Tibial nerve (tissue), 4 donors: ENCODE data around the gene SENP1. TPM values are rescaled to one million over a fixed set of nuclear protein-coding genes. Genes with fewer than 3 reads are reported as not detected.

ENCODE experiments used
- DNase-seq, 2 donors: peaks; one replicate each; pipeline ENCODE4 v3.0.0-alpha.2; 2019; ENCODE audit warnings: low spot score in 2 of 2
- H3K27ac ChIP-seq, 4 donors: fragments of 200-600 bp; sonication (generic) in 3 of 4; one replicate each; pipeline ENCODE4 v1.5.1; 2017 to 2019; ENCODE audit warnings: mild to moderate bottlenecking in 1 of 4
- H3K27me3 ChIP-seq, 2 donors: fragments of 200-600 bp; sonication (generic) in 1 of 2; one replicate each; pipeline versions ENCODE4 v1.5.1 to v1.6.0; 2017 to 2019
- H3K36me3 ChIP-seq, 3 donors: fragments of 200-600 bp; sonication (generic); one replicate each; pipeline ENCODE4 v1.5.1; 2018 to 2019
- H3K4me1 ChIP-seq, 4 donors: fragments of 200-600 bp; sonication (generic) in 3 of 4; one replicate each; pipeline ENCODE4 v1.5.1; 2017 to 2019
- H3K4me3 ChIP-seq, 4 donors: fragments of 200-600 bp; sonication (generic) in 3 of 4; one replicate each; pipeline ENCODE4 v1.5.1; 2017 to 2019; ENCODE audit warnings: mild to moderate bottlenecking in 1 of 4, moderate library complexity in 1 of 4
- H3K9me3 ChIP-seq, 4 donors: fragments of 200-600 bp; sonication (generic) in 3 of 4; one replicate each; pipeline ENCODE4 v1.5.1; 2017 to 2019
- EP300 ChIP-seq, 2 donors: sonication (generic); formaldehyde crosslinking; IDR thresholded peaks; one replicate each; pipeline ENCODE4 v1.6.1; 2017; ENCODE audit warnings: antibody characterized with exemption in 2 of 2, mild to moderate bottlenecking in 1 of 2
- POLR2A ChIP-seq, 2 donors: fragments of 450-650 bp; IDR thresholded peaks; one replicate each; pipeline ENCODE4 v1.6.1; 2017; ENCODE audit warnings: antibody characterized with exemption in 2 of 2, mild to moderate bottlenecking in 2 of 2, moderate library complexity in 2 of 2
- WGBS, 2 donors: methylation state at CpG; one replicate each; pipeline ENCODE4 v1.1.5; 2018; 5-methylcytosine and 5-hydroxymethylcytosine counted together
- total RNA-seq, 4 donors: library from RNA; depleted of rRNA; stranded (reverse); fragments of >200 nt; gene quantifications; one replicate each; pipeline ENCODE4 v1.1.0, GENCODE V29; 2016
- TF ChIP-seq, protein P1 (sequence below), 5 experiments: fragments of 200-600 bp in 3 of 5; fragments of 450-650 bp in 2 of 5; sonication (generic) in 3 of 5; IDR thresholded peaks; one replicate each; pipeline ENCODE4 v1.5.1; 2016 to 2019; ENCODE audit warnings: antibody characterized with exemption in 5 of 5, mild to moderate bottlenecking in 3 of 5, moderate library complexity in 2 of 5

Gene SENP1
- total RNA-seq, 4 donors from 2014 or later, result 14.7 to 40.0 (median 21.1) TPM

DNA sequence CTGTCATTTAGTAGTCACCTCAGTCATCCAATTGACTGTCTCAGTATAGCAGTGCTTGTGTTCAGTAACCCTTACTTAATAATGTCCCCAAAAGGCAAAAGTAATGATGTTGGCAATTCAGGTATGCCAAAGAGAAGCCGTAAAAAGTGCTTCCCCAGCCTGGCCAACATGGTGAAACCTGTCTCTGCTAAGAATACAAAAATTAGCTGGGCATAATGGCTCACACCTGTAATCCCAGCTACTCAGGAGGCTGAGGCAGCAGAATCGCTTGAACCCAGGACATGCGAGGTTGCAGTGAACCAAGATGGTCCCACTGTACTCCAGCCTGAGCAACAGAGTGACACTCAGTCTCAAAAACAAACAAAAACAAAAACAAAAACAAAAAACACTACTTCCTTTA lies 33.6 kb downstream of the SENP1 start:
- no peak overlapping the region for H3K4me3 ChIP-seq
- WGBS, 2 donors, result 92 to 99% methylated on average over 3 of the region's 3 CpGs
- TF ChIP-seq EP300 (IDR thresholded peaks at IDR 0.05) (no peak), POLR2A (IDR thresholded peaks at IDR 0.05) (no peak)
- TF ChIP-seq, protein P1, sequence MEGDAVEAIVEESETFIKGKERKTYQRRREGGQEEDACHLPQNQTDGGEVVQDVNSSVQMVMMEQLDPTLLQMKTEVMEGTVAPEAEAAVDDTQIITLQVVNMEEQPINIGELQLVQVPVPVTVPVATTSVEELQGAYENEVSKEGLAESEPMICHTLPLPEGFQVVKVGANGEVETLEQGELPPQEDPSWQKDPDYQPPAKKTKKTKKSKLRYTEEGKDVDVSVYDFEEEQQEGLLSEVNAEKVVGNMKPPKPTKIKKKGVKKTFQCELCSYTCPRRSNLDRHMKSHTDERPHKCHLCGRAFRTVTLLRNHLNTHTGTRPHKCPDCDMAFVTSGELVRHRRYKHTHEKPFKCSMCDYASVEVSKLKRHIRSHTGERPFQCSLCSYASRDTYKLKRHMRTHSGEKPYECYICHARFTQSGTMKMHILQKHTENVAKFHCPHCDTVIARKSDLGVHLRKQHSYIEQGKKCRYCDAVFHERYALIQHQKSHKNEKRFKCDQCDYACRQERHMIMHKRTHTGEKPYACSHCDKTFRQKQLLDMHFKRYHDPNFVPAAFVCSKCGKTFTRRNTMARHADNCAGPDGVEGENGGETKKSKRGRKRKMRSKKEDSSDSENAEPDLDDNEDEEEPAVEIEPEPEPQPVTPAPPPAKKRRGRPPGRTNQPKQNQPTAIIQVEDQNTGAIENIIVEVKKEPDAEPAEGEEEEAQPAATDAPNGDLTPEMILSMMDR (IDR thresholded peaks at IDR 0.05), result no peak
- H3K27me3 ChIP-seq, result no peaks in the 10 kb centered on the region
- peaks cover 4 to 79% (median 4%) of the 10 kb centered on the region in 3 donors for H3K36me3 ChIP-seq
- no peak for DNase-seq
- H3K4me1 ChIP-seq, result no peaks in the 10 kb centered on the region
- H3K9me3 ChIP-seq, result no peaks in the 10 kb centered on the region
- no peak overlapping the region for H3K27ac ChIP-seq

GRCh38 chr12:48071808-48072207 lies 34.1 kb downstream of the SENP1 start:
- peaks cover 4 to 84% (median 4%) of the 10 kb centered on the region in 3 donors for H3K36me3 ChIP-seq
- no peak for DNase-seq
- no peak overlapping the region for H3K4me3 ChIP-seq
- TF ChIP-seq, protein P1 (IDR thresholded peaks at IDR 0.05), result no peak
- no peak for TF ChIP-seq EP300 (IDR thresholded peaks at IDR 0.05)
- no peak for TF ChIP-seq POLR2A (IDR thresholded peaks at IDR 0.05)
- H3K9me3 ChIP-seq, result no peaks in the 10 kb centered on the region
- H3K4me1 ChIP-seq, result no peaks in the 10 kb centered on the region
- no peaks in the 10 kb centered on the region for H3K27me3 ChIP-seq
- 92 to 95% methylated on average over 2 of the region's 2 CpGs for WGBS, 2 donors
- H3K27ac ChIP-seq, result no peak overlapping the region

DNA sequence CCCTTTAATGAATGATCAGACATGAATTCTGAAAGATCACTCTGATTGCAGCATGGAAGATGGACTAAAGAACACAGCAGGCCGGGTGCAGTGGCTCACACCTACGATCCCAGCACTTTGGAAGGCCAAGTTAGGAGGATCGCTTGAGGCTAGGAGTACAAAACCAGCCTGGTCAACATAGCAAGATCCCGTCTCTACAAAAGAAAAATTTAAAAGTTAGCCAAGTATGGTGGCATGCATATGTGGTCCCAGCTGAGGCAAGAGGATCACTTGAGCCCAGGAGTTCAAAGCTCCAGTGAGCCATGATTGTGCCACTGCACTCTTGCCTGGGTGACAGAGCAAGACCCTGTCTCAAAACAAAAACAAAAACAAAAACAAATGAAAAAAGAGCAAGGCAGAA lies 35.1 kb downstream of the SENP1 start:
- Histone ChIP-seq H3K36me3 (peaks cover 4 to 94% (median 4%) of the 10 kb centered on the region in 3 donors), H3K27me3 (no peaks in the 10 kb centered on the region), H3K4me1 (no peaks in the 10 kb centered on the region), H3K4me3 (no peak overlapping the region), H3K9me3 (no peaks in the 10 kb centered on the region), H3K27ac (no peak overlapping the region)
- 96% methylated on average over 4 of the region's 4 CpGs for WGBS, 2 donors
- no peak for DNase-seq
- TF ChIP-seq, protein P1 (IDR thresholded peaks at IDR 0.05), result no peak
- TF ChIP-seq EP300 (IDR thresholded peaks at IDR 0.05), result no peak

DNA sequence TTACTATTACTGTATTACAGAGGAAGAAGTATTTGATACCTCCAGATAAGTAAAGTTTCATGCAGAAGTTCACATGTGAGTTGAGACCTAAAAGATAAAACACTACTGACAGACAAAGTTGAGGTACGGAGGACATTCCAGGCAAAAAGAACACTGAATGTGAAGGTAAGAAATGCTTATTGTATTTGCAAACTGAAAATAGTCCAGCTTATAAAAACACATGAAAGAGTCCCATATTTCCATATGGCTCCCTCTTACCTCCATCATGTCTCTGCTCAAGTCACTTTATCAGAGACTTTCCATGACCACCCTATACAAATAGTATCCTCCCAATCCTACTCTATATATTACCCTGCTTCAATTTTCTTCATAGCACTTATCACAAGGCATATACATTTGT lies 35.8 kb downstream of the SENP1 start:
- Histone ChIP-seq H3K27ac (no peak overlapping the region), H3K36me3 (peaks cover 6 to 98% (median 8%) of the 10 kb centered on the region in 3 donors), H3K9me3 (no peaks in the 10 kb centered on the region), H3K27me3 (no peaks in the 10 kb centered on the region), H3K4me1 (no peaks in the 10 kb centered on the region), H3K4me3 (no peak overlapping the region)
- WGBS, 2 donors, result 97 to 100% methylated on average over 1 of the region's 1 CpG
- TF ChIP-seq, protein P1 (IDR thresholded peaks at IDR 0.05), result no peak
- DNase-seq, result no peak

DNA sequence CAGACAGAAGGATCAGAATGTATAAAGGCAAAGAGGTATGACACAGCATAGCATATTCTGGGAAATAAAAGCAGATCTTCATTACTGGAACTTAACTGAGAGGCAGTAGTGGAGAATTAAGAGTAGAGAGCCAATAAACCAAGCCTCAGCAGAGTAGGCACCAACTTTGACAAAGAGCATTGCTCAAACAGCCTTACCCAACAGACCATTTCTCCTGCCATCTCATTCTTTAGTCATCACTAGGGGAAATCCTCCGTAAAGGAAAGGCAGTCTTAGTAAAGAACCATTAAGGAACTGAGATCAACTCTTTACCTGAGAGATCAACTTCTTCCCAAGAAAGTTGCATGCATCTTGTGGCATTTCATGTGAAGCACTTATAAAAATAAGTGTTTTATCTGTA lies 36.6 kb downstream of the SENP1 start:
- no peaks in the 10 kb centered on the region for H3K4me1 ChIP-seq
- H3K36me3 ChIP-seq, result peaks cover 9 to 98% (median 15%) of the 10 kb centered on the region in 3 donors
- no peak overlapping the region for H3K27ac ChIP-seq
- TF ChIP-seq POLR2A (IDR thresholded peaks at IDR 0.05), result no peak
- TF ChIP-seq EP300 (IDR thresholded peaks at IDR 0.05), result no peak
- TF ChIP-seq, protein P1 (IDR thresholded peaks at IDR 0.05), result no peak
- H3K27me3 ChIP-seq, result no peaks in the 10 kb centered on the region
- no peak for DNase-seq
- no peak overlapping the region for H3K4me3 ChIP-seq
- H3K9me3 ChIP-seq, result no peaks in the 10 kb centered on the region
- WGBS, 2 donors, result 90 to 93% methylated on average over 1 of the region's 1 CpG
